Kasumi-1 (cell line): ENCODE results near the gene SF3B5.
"Not testable (repeated sequence)": the region's sequence is repeated elsewhere in the genome, so short reads cannot be mapped to it uniquely, and the experiment has no call there.

Source experiments
- DNase-seq, 2 experiments: peaks; one replicate each; lab custom pipeline; 2025; lab: John Stamatoyannopoulos, UW

Gene SF3B5

GRCh38 chr6:144063744-144064401 lies 31.5 kb downstream of the SF3B5 start:
- peak; percentile 86 to 93 for DNase-seq

DNA sequence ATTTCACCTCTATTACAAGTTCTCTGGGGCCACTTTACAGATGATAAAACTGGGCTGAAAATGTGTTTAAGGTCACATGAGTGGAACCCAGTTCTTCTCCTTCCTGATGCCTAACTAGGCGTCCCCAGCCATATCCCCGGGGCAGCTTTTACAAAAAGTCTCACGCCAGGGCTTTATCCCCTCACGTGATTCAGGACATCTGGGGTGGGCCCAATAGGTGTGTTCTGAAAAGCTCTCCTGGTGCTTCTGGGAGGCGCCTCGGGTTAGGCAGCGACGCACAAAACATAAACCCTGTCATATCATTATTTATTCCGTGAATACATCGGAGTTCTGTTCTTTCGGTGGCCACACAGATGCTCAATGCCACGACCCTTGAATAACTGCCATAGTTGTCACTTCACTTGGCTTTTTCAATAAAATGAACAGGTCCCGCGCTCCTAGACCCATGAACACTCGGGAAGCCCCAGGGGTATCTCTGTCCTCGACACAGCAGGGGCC lies 32.1 kb downstream of the SF3B5 start:
- DNase-seq, result peak in 1 of 2 experiments; percentile 65

DNA sequence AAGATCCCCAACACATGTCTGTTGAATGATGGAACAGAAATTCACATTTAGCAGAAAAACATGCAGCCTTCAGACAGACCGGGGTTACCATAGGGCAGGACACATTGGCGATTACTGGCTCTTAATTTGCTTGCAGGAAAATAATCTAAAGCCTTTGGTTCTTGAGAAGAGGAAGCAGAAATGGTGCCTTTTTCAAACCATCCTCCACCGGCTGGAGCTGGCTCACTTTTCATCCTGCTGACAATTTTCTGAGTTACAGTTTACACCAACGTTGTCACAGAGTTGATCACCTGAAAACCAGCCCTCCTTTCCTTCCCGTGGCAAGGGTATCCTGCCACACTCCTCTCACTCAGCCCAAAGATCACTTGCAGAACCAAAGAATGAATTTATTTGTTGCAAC lies 32.6 kb downstream of the SF3B5 start:
- DNase-seq, result peak in 1 of 2 experiments; percentile 18

DNA sequence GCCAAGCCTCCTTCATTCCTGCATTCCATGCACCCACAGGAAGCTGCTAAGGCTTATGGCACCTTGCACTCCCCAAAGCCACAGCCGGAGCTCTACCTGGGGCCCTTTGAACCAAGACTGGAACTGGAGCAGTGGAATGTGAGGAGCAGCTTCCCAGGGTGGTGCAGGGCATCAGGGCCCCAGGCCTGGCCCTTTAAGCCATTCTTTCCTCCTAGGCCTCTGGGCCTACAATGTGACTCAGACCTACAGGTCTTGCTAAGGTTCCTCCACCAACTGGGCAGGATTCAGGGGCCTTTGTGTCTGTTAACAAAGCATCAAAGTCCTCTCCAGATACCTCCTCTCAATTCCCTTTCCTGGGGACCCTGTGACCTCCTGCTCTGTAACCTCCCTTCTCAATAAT lies 36.2 kb downstream of the SF3B5 start:
- DNase-seq, result no peak

DNA sequence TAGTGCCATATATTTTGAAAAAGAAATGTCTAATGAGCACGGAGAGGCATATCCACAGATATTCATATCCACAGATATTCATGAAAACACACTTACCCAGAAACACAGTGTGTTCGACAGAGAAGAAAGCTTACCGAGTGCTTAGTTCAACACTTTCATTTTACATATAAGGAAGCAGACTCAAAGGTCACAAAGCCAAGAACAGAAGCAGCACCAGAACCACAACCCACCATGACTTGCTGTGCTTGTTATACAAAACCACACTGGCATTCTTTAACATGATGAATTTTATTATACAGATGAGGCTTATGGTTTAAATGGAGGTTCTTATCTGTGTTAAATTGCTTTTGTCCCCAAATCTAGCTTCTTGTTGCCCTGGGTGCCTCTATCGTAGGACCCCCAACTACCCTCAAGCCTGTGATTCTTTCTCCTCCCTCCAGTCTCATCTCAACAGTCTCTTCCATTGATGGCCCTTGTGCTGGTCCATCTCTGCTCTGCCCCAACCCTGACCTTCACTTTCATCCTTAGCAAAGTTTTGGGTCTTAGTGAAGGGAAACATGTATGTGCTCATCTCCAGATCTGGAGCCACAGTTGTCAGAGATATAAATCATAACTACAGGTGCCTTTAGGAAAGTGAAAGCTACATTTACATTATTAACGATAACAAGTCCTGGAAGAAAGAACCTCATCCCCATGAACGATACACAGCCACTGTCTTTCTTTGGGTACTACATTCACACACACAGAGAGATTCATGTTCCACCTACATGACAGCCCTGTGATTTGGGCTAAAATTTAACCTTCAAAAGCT lies 40.0 kb downstream of the SF3B5 start:
- DNase-seq, result peak; percentile 40 to 47

DNA sequence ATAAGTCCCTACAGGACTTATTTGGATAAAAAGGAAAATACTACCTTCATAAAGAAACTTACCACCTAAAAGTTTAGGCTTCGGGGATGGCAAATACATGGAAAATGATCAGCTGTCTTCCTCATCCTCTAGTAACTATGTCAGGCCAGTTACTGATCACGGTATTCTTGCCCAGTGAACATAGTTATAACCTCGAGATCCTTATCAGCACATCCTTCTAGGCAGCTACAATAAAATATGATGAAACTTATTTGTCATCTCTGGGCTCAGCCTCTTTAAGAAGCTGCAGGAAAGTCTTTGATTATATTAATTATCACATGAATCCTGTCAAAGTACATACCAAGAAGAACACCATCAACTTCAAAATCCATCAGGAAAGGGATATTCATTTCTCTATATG lies 41.8 kb downstream of the SF3B5 start:
- no peak for DNase-seq

- DNase-seq, result no peak
Measured at GRCh38 chr6:144052488-144052887, 42.9 kb downstream of the SF3B5 start.

- no peak for DNase-seq
Measured at GRCh38 chr6:144049386-144049785, 46.0 kb downstream of the SF3B5 start.

- no peak for DNase-seq
Measured at GRCh38 chr6:144047688-144048087, 47.7 kb downstream of the SF3B5 start.

DNA sequence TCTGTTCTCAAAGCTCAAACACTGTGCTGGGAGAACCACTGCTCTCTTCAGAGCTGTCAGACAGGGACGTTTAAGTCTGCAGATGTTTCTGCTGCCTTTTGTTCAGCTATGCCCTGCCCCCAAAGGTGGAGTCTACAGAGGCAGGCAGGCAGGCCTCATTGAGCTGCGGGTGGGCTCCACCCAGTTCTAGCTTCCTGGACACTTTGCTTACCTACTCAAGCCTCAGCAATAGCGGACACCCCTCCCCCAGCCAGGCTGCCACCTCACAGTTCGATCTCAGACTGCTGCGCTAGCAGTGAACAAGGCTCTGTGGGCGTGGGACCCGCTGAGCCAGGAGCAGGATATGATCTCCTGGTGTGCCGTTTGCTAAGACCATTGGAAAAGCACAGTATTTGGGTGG lies 48.7 kb downstream of the SF3B5 start:
- DNase-seq, result not testable (repeated sequence)

DNA sequence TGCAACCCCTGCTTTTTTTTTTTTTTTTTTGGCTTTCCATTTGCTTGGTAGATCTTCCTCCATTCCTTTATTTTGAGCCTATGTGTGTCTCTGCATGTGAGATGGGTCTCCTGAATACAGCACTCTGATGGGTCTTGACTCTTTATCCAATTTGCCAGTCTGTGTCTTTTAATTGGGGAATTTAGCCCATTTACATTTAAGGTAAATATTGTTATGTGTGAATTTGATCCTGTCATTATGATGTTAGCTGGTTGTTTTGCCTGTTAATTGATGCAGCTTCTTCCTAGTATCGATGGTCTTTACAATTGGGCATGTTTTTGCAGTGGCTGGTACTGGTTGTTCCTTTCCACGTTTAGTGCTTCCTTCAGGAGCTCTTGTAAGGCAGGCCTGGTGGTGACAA lies 50.4 kb downstream of the SF3B5 start:
- DNase-seq, result not testable (repeated sequence)
